ENCODE data around the gene PINLYP.

The PINLYP gene

GRCh38 chr19:43561139-43561970 is 14.2 kb upstream of the PINLYP start:
- no peak for DNase-seq (ENCODE audit: low read depth)
- H3K4me3 ChIP-seq (ENCODE audit: low read length): no peak overlapping the region
- TF ChIP-seq, protein P1, sequence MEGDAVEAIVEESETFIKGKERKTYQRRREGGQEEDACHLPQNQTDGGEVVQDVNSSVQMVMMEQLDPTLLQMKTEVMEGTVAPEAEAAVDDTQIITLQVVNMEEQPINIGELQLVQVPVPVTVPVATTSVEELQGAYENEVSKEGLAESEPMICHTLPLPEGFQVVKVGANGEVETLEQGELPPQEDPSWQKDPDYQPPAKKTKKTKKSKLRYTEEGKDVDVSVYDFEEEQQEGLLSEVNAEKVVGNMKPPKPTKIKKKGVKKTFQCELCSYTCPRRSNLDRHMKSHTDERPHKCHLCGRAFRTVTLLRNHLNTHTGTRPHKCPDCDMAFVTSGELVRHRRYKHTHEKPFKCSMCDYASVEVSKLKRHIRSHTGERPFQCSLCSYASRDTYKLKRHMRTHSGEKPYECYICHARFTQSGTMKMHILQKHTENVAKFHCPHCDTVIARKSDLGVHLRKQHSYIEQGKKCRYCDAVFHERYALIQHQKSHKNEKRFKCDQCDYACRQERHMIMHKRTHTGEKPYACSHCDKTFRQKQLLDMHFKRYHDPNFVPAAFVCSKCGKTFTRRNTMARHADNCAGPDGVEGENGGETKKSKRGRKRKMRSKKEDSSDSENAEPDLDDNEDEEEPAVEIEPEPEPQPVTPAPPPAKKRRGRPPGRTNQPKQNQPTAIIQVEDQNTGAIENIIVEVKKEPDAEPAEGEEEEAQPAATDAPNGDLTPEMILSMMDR (conservative IDR thresholded peaks at IDR 0.05; ENCODE audit: low read depth, low read length): no peak

- H3K4me3 ChIP-seq (ENCODE audit: low read length): no peak overlapping the region
- TF ChIP-seq, protein P1 (conservative IDR thresholded peaks at IDR 0.05; ENCODE audit: low read depth, low read length): no peak
- no peak for DNase-seq (ENCODE audit: low read depth)
These were observed 13.3 kb upstream of the PINLYP start for GRCh38 chr19:43562226-43562697.

- DNase-seq (ENCODE audit: low read depth): no peak
- no peak overlapping the region for H3K4me3 ChIP-seq (ENCODE audit: low read length)
- TF ChIP-seq, protein P1 (conservative IDR thresholded peaks at IDR 0.05; ENCODE audit: low read depth, low read length): no peak
These were observed 12.8 kb upstream of the PINLYP start for GRCh38 chr19:43562698-43563241.

- H3K4me3 ChIP-seq (ENCODE audit: low read length): no peak overlapping the region
- DNase-seq (ENCODE audit: low read depth): no peak
- TF ChIP-seq, protein P1 (conservative IDR thresholded peaks at IDR 0.05; ENCODE audit: low read depth, low read length): no peak
These were observed 11.7 kb upstream of the PINLYP start for GRCh38 chr19:43563816-43564457.

DNA sequence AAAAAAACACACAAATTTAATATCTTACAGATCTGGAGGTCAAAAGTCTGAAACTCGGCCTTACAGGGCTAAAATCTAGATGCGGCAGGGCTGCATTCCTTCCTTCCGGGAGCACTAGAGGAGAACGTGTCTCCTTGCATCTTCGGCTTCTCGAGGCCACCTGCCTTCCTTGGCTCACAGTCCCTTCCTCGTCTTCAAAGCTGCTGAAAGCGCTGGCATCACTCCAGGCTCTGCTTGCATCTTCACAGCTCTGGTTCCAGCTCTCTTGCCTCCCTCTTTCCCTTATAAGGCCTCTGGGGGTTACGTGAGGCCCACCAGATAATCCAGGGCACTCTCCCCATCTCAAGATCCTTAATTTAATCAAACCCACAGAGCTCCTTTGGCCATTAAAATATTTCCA is 10.8 kb upstream of the PINLYP start:
- DNase-seq (ENCODE audit: low read depth): no peak
- H3K4me3 ChIP-seq (ENCODE audit: low read length): no peak overlapping the region
- TF ChIP-seq, protein P1 (conservative IDR thresholded peaks at IDR 0.05; ENCODE audit: low read depth, low read length): no peak

GRCh38 chr19:43569657-43570056 is 5.9 kb upstream of the PINLYP start:
- H3K4me3 ChIP-seq (ENCODE audit: low read length): no peak overlapping the region
- DNase-seq (ENCODE audit: low read depth): no peak
- TF ChIP-seq, protein P1 (conservative IDR thresholded peaks at IDR 0.05; ENCODE audit: low read depth, low read length): no peak
